Measurements from ENCODE around the gene NDUFAF7. TPM values are rescaled to one million over a fixed set of nuclear protein-coding genes. Genes with fewer than 3 reads are reported as not detected.

The NDUFAF7 gene
- total and polyA plus RNA-seq, 10 of the 15 experiments (the other 5 are each of a cell fraction or from before 2014, with no cell fraction given): 16.6 to 39.5 (median 24.3) TPM

GRCh38 chr2:37198681-37199065, 32.8 kb upstream of the NDUFAF7 start:
- Histone ChIP-seq H3K4me1 (ENCODE audit: control insufficient read depth, insufficient read depth, low read length) (peaks cover 5% of the 10 kb centered on the region; the same call in 1 of the 2 replicates), H3K36me3 (ENCODE audit: control insufficient read depth in 2 of 2, insufficient read depth in 2 of 2, low read length in 1 of 2) (peaks cover 1 to 20% of the 10 kb centered on the region in 2 experiments; a peak in 3 of 4 replicates), H4K20me1 (ENCODE audit: control insufficient read depth, insufficient read depth) (no peaks in the 10 kb centered on the region), H2AFZ (ENCODE audit: control insufficient read depth, low read depth, low read length) (no peak overlapping the region), H3K4me2 (ENCODE audit: control insufficient read depth, insufficient read depth) (no peak overlapping the region), H3K79me2 (ENCODE audit: control insufficient read depth, insufficient read depth, low read length) (peaks cover 39% of the 10 kb centered on the region), H3K27me3 (replicated peaks in 1 of 2; ENCODE audit: control insufficient read depth in 2 of 2, insufficient read depth in 2 of 2, low read length in 1 of 2) (no peaks in the 10 kb centered on the region), H3K4me3 (no peak overlapping the region), H3K27ac (ENCODE audit: control insufficient read depth, insufficient read depth) (no peak overlapping the region), H3K9me3 (replicated peaks; ENCODE audit: control insufficient read depth, insufficient read depth, low read length) (peaks cover 3% of the 10 kb centered on the region; the same call in 2 of the 3 replicates), H3K9ac (ENCODE audit: control insufficient read depth, insufficient read depth, low read length) (no peak overlapping the region; the same call in 1 of the 2 replicates)
- BruUV-seq (replicated peaks): no TSS peak
- ChIA-PET CTCF (interaction anchor here (1.0 to 1.6 kb wide), 3 partner anchors 13 to 36 kb away, joined by 3 to 5 read pairs (median 5); no protein-coding TSS in a partner anchor), POLR2A (interaction anchor here (0.7 to 1.6 kb wide), 4 partner anchors 9 to 119 kb away, joined by 3 to 5 read pairs (median 3); partner anchors contain the start of genes CEBPZ and NDUFAF7), RAD21 (ENCODE audit: unreplicated experiment) (interaction anchor here (1.5 kb wide), 1 partner anchor 29 kb away, joined by 4 read pairs; no protein-coding TSS in a partner anchor), SMC1A (ENCODE audit: uncharacterized antibody, unreplicated experiment) (interaction anchor here (0.9 to 1.1 kb wide), 4 partner anchors 33 to 51 kb away, joined by 3 to 5 read pairs (median 4); partner anchors contain the start of genes CEBPZ and NDUFAF7)
- TF ChIP-seq POU2F2 (IDR thresholded peaks at IDR 0.05; ENCODE audit: borderline replicate concordance, low read depth, low read length): no peak
- TF ChIP-seq BHLHE40 (IDR thresholded peaks at IDR 0.05; ENCODE audit: borderline replicate concordance in 1 of 2, low read depth in 2 of 2, low read length in 1 of 2): no peak
- no peak for TF ChIP-seq SIN3A (IDR thresholded peaks at IDR 0.05; ENCODE audit: low read depth, low read length)
- no peak for TF ChIP-seq ZNF217 (IDR thresholded peaks at IDR 0.05)
- no peak for TF ChIP-seq GABPA (IDR thresholded peaks at IDR 0.05; ENCODE audit: low read depth)
- DNase-seq (ENCODE audit: low read depth, low spot score): no peak
- no peak for FAIRE-seq
- WGBS (ENCODE audit: insufficient coverage, insufficient replicate concordance, low lambda C conversion rate, missing lambda C conversion rate): 85% methylated on average over 8 of the region's 8 CpGs
- in situ Hi-C loops (cut with MboI): no loop called here
- no peak for ATAC-seq
- intact Hi-C loops (cut with micrococcal nuclease; ENCODE audit: unreplicated experiment): no loop called here

- RAD21 ChIA-PET (ENCODE audit: unreplicated experiment): interaction anchor here (0.6 to 1.0 kb wide), 2 partner anchors 10 to 789 kb away, joined by 3 to 4 read pairs; no protein-coding TSS in a partner anchor
- H4K20me1 ChIP-seq (ENCODE audit: control insufficient read depth, insufficient read depth): no peaks in the 10 kb centered on the region
- no peak for DNase-seq (ENCODE audit: low read depth, low spot score)
- H3K27me3 ChIP-seq (replicated peaks in 1 of 2; ENCODE audit: control insufficient read depth in 2 of 2, insufficient read depth in 2 of 2, low read length in 1 of 2): no peaks in the 10 kb centered on the region
- H3K9ac ChIP-seq (ENCODE audit: control insufficient read depth, insufficient read depth, low read length): no peak overlapping the region
- no peak for FAIRE-seq
- peaks cover 6% of the 10 kb centered on the region; the same call in 2 of the 3 replicates for H3K9me3 ChIP-seq (replicated peaks; ENCODE audit: control insufficient read depth, insufficient read depth, low read length)
- in situ Hi-C loops (cut with MboI) (no loop called here), intact Hi-C loops (cut with micrococcal nuclease; ENCODE audit: unreplicated experiment) (no loop called here)
- no peak overlapping the region for H2AFZ ChIP-seq (ENCODE audit: control insufficient read depth, low read depth, low read length)
- H3K4me1 ChIP-seq (ENCODE audit: control insufficient read depth, insufficient read depth, low read length): peaks cover 5% of the 10 kb centered on the region; the same call in 1 of the 2 replicates
- peaks cover 4 to 34% of the 10 kb centered on the region in 2 experiments for H3K36me3 ChIP-seq (ENCODE audit: control insufficient read depth in 2 of 2, insufficient read depth in 2 of 2, low read length in 1 of 2)
- no peak for ATAC-seq
- POLR2A ChIA-PET: interaction anchor here (0.9 kb wide), 1 partner anchor 31 kb away, joined by 3 read pairs; the partner anchor contains the start of gene NDUFAF7
- H3K79me2 ChIP-seq (ENCODE audit: control insufficient read depth, insufficient read depth, low read length): peaks cover 42% of the 10 kb centered on the region
- SMC1A ChIA-PET (ENCODE audit: uncharacterized antibody, unreplicated experiment): interaction anchor here (0.8 to 1.7 kb wide), 3 partner anchors 16 to 22 kb away, joined by 3 to 4 read pairs (median 3); no protein-coding TSS in a partner anchor
- H3K27ac ChIP-seq (ENCODE audit: control insufficient read depth, insufficient read depth): no peak overlapping the region
- TF ChIP-seq ATF7 (IDR thresholded peaks at IDR 0.05; ENCODE audit: low read depth): peak; percentile 41; the same call in 1 of the 2 replicates
- TF ChIP-seq FOXK2 (IDR thresholded peaks at IDR 0.05): no peak
- TF ChIP-seq CHD2 (IDR thresholded peaks at IDR 0.05; ENCODE audit: borderline replicate concordance, low read depth, low read length): no peak
- no peak for TF ChIP-seq GATAD2B (conservative IDR thresholded peaks at IDR 0.05; ENCODE audit: low read depth)
- TF ChIP-seq E2F4 (IDR thresholded peaks at IDR 0.05; ENCODE audit: low read depth, low read length): no peak
- no peak for TF ChIP-seq SIX5 (IDR thresholded peaks at IDR 0.05; ENCODE audit: low read depth, low read length, severe bottlenecking)
- WGBS (ENCODE audit: insufficient coverage, insufficient replicate concordance, low lambda C conversion rate, missing lambda C conversion rate): 13% methylated on average over 1 of the region's 1 CpG
- CTCF ChIA-PET: interaction anchor here (0.6 to 1.0 kb wide), 4 partner anchors 18 to 86 kb away, joined by 3 to 4 read pairs (median 3); partner anchors contain the start of genes CEBPZ and NDUFAF7
- no peak overlapping the region for H3K4me2 ChIP-seq (ENCODE audit: control insufficient read depth, insufficient read depth)
- no peak overlapping the region for H3K4me3 ChIP-seq
- no TSS peak for BruUV-seq (replicated peaks)
Measured at GRCh38 chr2:37201208-37201607, 30.2 kb upstream of the NDUFAF7 start.
